ENCODE results near the gene CARMIL1. TPM values are rescaled to one million over a fixed set of nuclear protein-coding genes. Genes with fewer than 3 reads are reported as not detected.

CARMIL1 gene
- total and polyA plus RNA-seq, 7 experiments from 2014 or later: 2.2 to 12.8 (median 9.3) TPM

GRCh38 chr6:25484900-25485299 is 205.7 kb downstream of the CARMIL1 start:
- H3K27ac Mint-ChIP-seq: no peak overlapping the region
- H3K9me3 Mint-ChIP-seq: no peaks in the 10 kb centered on the region
- no peaks in the 10 kb centered on the region for H3K9me3 ChIP-seq (ENCODE audit: control insufficient read depth in 2 of 3, low read length in 3 of 3)
- H3K36me3 ChIP-seq (ENCODE audit: control insufficient read depth in 2 of 3, insufficient read depth in 3 of 3, low read length in 3 of 3): no peaks in the 10 kb centered on the region
- H3K4me3 ChIP-seq (ENCODE audit: low read length): no peak overlapping the region
- CTCF ChIA-PET: interaction anchor here (8.6 kb wide), 1 partner anchor 220 kb away, joined by 111 read pairs; no protein-coding TSS in a partner anchor
- H3K27me3 Mint-ChIP-seq: no peaks in the 10 kb centered on the region
- POLR2A ChIA-PET: no interaction called here
- peaks cover 0 to 24% (median 18%) of the 10 kb centered on the region in 5 donors for H3K36me3 Mint-ChIP-seq
- no peak overlapping the region for H3K4me3 Mint-ChIP-seq
- H3K4me1 ChIP-seq (ENCODE audit: control insufficient read depth in 2 of 2, insufficient read depth in 2 of 2, low read length in 2 of 2): no peaks in the 10 kb centered on the region
- H3K4me1 Mint-ChIP-seq: peaks cover 3 to 9% (median 4%) of the 10 kb centered on the region in 7 donors
- ATAC-seq (no peak), DNase-seq (no peak)
- H3K27ac ChIP-seq (ENCODE audit: low read depth, low read length): no peak overlapping the region
- H3K27me3 ChIP-seq (ENCODE audit: control insufficient read depth in 2 of 2, insufficient read depth in 2 of 2, low read length in 2 of 2): no peaks in the 10 kb centered on the region
- intact Hi-C loops (cut with micrococcal nuclease): no loop called here

GRCh38 chr6:25485821-25486534 is 206.8 kb downstream of the CARMIL1 start:
- H3K36me3 ChIP-seq (ENCODE audit: control insufficient read depth in 2 of 3, insufficient read depth in 3 of 3, low read length in 3 of 3): no peaks in the 10 kb centered on the region
- H3K9me3 Mint-ChIP-seq: no peaks in the 10 kb centered on the region
- H3K9me3 ChIP-seq (ENCODE audit: control insufficient read depth in 2 of 3, low read length in 3 of 3): no peaks in the 10 kb centered on the region
- DNase-seq: no peak
- no peaks in the 10 kb centered on the region for H3K27me3 ChIP-seq (ENCODE audit: control insufficient read depth in 2 of 2, insufficient read depth in 2 of 2, low read length in 2 of 2)
- H3K4me3 ChIP-seq (ENCODE audit: low read length): no peak overlapping the region
- ATAC-seq: no peak
- no peaks in the 10 kb centered on the region for H3K27me3 Mint-ChIP-seq
- ChIA-PET CTCF (interaction anchor here (1.2 to 8.6 kb wide), 2 partner anchors 70 to 221 kb away, joined by 3 to 111 read pairs; no protein-coding TSS in a partner anchor), POLR2A (no interaction called here)
- intact Hi-C loops (cut with micrococcal nuclease): no loop called here
- peaks cover 7 to 14% (median 10%) of the 10 kb centered on the region in 7 donors for H3K4me1 Mint-ChIP-seq
- peaks cover 0 to 27% (median 19%) of the 10 kb centered on the region in 5 donors for H3K36me3 Mint-ChIP-seq
- H3K27ac Mint-ChIP-seq: no peak overlapping the region
- no peak overlapping the region for H3K27ac ChIP-seq (ENCODE audit: low read depth, low read length)
- no peak overlapping the region for H3K4me3 Mint-ChIP-seq
- no peaks in the 10 kb centered on the region for H3K4me1 ChIP-seq (ENCODE audit: control insufficient read depth in 2 of 2, insufficient read depth in 2 of 2, low read length in 2 of 2)

GRCh38 chr6:25486550-25486949 is 207.4 kb downstream of the CARMIL1 start:
- Histone ChIP-seq H3K27ac (ENCODE audit: low read depth, low read length) (no peak overlapping the region), H3K4me1 (ENCODE audit: control insufficient read depth in 2 of 2, insufficient read depth in 2 of 2, low read length in 2 of 2) (no peaks in the 10 kb centered on the region), H3K4me3 (ENCODE audit: low read length) (no peak overlapping the region), H3K36me3 (ENCODE audit: control insufficient read depth in 2 of 3, insufficient read depth in 3 of 3, low read length in 3 of 3) (no peaks in the 10 kb centered on the region), H3K27me3 (ENCODE audit: control insufficient read depth in 2 of 2, insufficient read depth in 2 of 2, low read length in 2 of 2) (no peaks in the 10 kb centered on the region), H3K9me3 (ENCODE audit: control insufficient read depth in 2 of 3, low read length in 3 of 3) (no peaks in the 10 kb centered on the region)
- intact Hi-C loops (cut with micrococcal nuclease): no loop called here
- Mint-ChIP-seq H3K36me3 (peaks cover 0 to 25% (median 17%) of the 10 kb centered on the region in 5 donors), H3K9me3 (no peaks in the 10 kb centered on the region), H3K4me1 (peaks cover 7 to 14% (median 10%) of the 10 kb centered on the region in 7 donors), H3K4me3 (no peak overlapping the region), H3K27me3 (no peaks in the 10 kb centered on the region), H3K27ac (no peak overlapping the region)
- ChIA-PET CTCF (interaction anchor here (1.2 to 8.6 kb wide), 3 partner anchors 70 to 263 kb away, joined by 3 to 111 read pairs (median 6); no protein-coding TSS in a partner anchor), POLR2A (interaction anchor here (0.7 to 1.3 kb wide), 2 partner anchors 76 to 207 kb away, joined by 3 read pairs; partner anchors contain the start of gene CARMIL1)
- ATAC-seq (no peak), DNase-seq (no peak)

- Mint-ChIP-seq H3K4me3 (no peak overlapping the region), H3K9me3 (no peaks in the 10 kb centered on the region), H3K27ac (no peak overlapping the region), H3K36me3 (peaks cover 0 to 27% (median 20%) of the 10 kb centered on the region in 5 donors), H3K4me1 (peaks cover 7 to 14% (median 10%) of the 10 kb centered on the region in 7 donors), H3K27me3 (no peaks in the 10 kb centered on the region)
- Histone ChIP-seq H3K9me3 (ENCODE audit: control insufficient read depth in 2 of 3, low read length in 3 of 3) (no peaks in the 10 kb centered on the region), H3K4me3 (ENCODE audit: low read length) (no peak overlapping the region), H3K4me1 (ENCODE audit: control insufficient read depth in 2 of 2, insufficient read depth in 2 of 2, low read length in 2 of 2) (no peaks in the 10 kb centered on the region), H3K27me3 (ENCODE audit: control insufficient read depth in 2 of 2, insufficient read depth in 2 of 2, low read length in 2 of 2) (no peaks in the 10 kb centered on the region), H3K27ac (ENCODE audit: low read depth, low read length) (no peak overlapping the region), H3K36me3 (ENCODE audit: control insufficient read depth in 2 of 3, insufficient read depth in 3 of 3, low read length in 3 of 3) (no peaks in the 10 kb centered on the region)
- ChIA-PET POLR2A (interaction anchor here (0.7 to 1.3 kb wide), 2 partner anchors 77 to 207 kb away, joined by 3 read pairs; partner anchors contain the start of gene CARMIL1), CTCF (interaction anchor here (0.6 to 8.6 kb wide), 4 partner anchors 162 to 264 kb away, joined by 3 to 111 read pairs (median 8); partner anchors contain the start of gene CARMIL1)
- ATAC-seq: no peak
- DNase-seq: no peak
- intact Hi-C loops (cut with micrococcal nuclease): no loop called here
Measured at GRCh38 chr6:25487012-25487411, 207.8 kb downstream of the CARMIL1 start.

- Histone ChIP-seq H3K9me3 (ENCODE audit: control insufficient read depth in 2 of 3, low read length in 3 of 3) (no peaks in the 10 kb centered on the region), H3K4me1 (ENCODE audit: control insufficient read depth in 2 of 2, insufficient read depth in 2 of 2, low read length in 2 of 2) (no peaks in the 10 kb centered on the region), H3K36me3 (ENCODE audit: control insufficient read depth in 2 of 3, insufficient read depth in 3 of 3, low read length in 3 of 3) (no peaks in the 10 kb centered on the region), H3K27ac (ENCODE audit: low read depth, low read length) (no peak overlapping the region), H3K27me3 (ENCODE audit: control insufficient read depth in 2 of 2, insufficient read depth in 2 of 2, low read length in 2 of 2) (no peaks in the 10 kb centered on the region), H3K4me3 (ENCODE audit: low read length) (no peak overlapping the region)
- CTCF ChIA-PET: interaction anchor here (1.1 to 8.6 kb wide), 4 partner anchors 70 to 223 kb away, joined by 3 to 111 read pairs (median 8); partner anchors contain the start of gene CARMIL1
- no peak for ATAC-seq
- Mint-ChIP-seq H3K27me3 (no peaks in the 10 kb centered on the region), H3K9me3 (no peaks in the 10 kb centered on the region), H3K27ac (peak overlapping the region in 1 of 9 donors; percentile 2), H3K4me1 (peaks cover 7 to 13% (median 10%) of the 10 kb centered on the region in 7 donors), H3K4me3 (no peak overlapping the region), H3K36me3 (peaks cover 0 to 24% (median 16%) of the 10 kb centered on the region in 5 donors)
- POLR2A ChIA-PET: no interaction called here
- intact Hi-C loops (cut with micrococcal nuclease): no loop called here
- no peak for DNase-seq
Measured at GRCh38 chr6:25488156-25488555, 209.0 kb downstream of the CARMIL1 start.

- H3K27ac Mint-ChIP-seq: peak overlapping the region in 3 of 9 donors; percentile 8 to 56 (median 52)
- Histone ChIP-seq H3K4me1 (ENCODE audit: control insufficient read depth in 2 of 2, insufficient read depth in 2 of 2, low read length in 2 of 2) (no peaks in the 10 kb centered on the region), H3K4me3 (ENCODE audit: low read length) (no peak overlapping the region), H3K9me3 (ENCODE audit: control insufficient read depth in 2 of 3, low read length in 3 of 3) (no peaks in the 10 kb centered on the region), H3K27me3 (ENCODE audit: control insufficient read depth in 2 of 2, insufficient read depth in 2 of 2, low read length in 2 of 2) (no peaks in the 10 kb centered on the region), H3K27ac (ENCODE audit: low read depth, low read length) (no peak overlapping the region), H3K36me3 (ENCODE audit: control insufficient read depth in 2 of 3, insufficient read depth in 3 of 3, low read length in 3 of 3) (no peaks in the 10 kb centered on the region)
- H3K4me1 Mint-ChIP-seq: peaks cover 7 to 13% (median 9%) of the 10 kb centered on the region in 7 donors
- no peaks in the 10 kb centered on the region for H3K27me3 Mint-ChIP-seq
- ATAC-seq (no peak), DNase-seq (peak in 1 of 9 donors; percentile 4)
- H3K36me3 Mint-ChIP-seq: peaks cover 0 to 25% (median 18%) of the 10 kb centered on the region in 5 donors
- no peak overlapping the region for H3K4me3 Mint-ChIP-seq
- POLR2A ChIA-PET: interaction anchor here (0.6 to 2.4 kb wide), 6 partner anchors 67 to 232 kb away, joined by 3 to 22 read pairs (median 4); partner anchors contain the start of gene CARMIL1
- intact Hi-C loops (cut with micrococcal nuclease): no loop called here
- no peaks in the 10 kb centered on the region for H3K9me3 Mint-ChIP-seq
- CTCF ChIA-PET: interaction anchor here (0.6 to 8.6 kb wide), 32 partner anchors 9 to 268 kb away, joined by 3 to 111 read pairs (median 4); partner anchors contain the start of gene CARMIL1
Measured at GRCh38 chr6:25489399-25489798, 210.2 kb downstream of the CARMIL1 start.

Data from naive thymus-derived CD4-positive, alpha-beta T cell (primary cell).